HG02981 (cell line): ENCODE data around the gene RAB36.

Experiments used
- ATAC-seq: cut with Tn5 transposase; IDR thresholded peaks from one replicate; pipeline ENCODE4 v1.9.1; 2021; ENCODE audit warnings: mild to moderate bottlenecking, moderate library complexity; ENCODE audit not compliant: unreplicated experiment

The RAB36 gene

GRCh38 chr22:23144932-23145877 is at the start of gene RAB36:
Gene RAB36, plus strand, starts transcription at chr22:23145477. Its CDS starts 1,140 bp downstream, at chr22:23146617.
- ATAC-seq: peak; percentile 51

GRCh38 chr22:23095733-23096342 is 49.4 kb upstream of the RAB36 start:
- no peak for ATAC-seq

- ATAC-seq: no peak
These were observed 47.7 kb upstream of the RAB36 start for GRCh38 chr22:23097412-23098229.

GRCh38 chr22:23098230-23098705 is 47.0 kb upstream of the RAB36 start:
- ATAC-seq: no peak

- no peak for ATAC-seq
These were observed 46.4 kb upstream of the RAB36 start for GRCh38 chr22:23098718-23099530.

- no peak for ATAC-seq
These were observed 45.8 kb upstream of the RAB36 start for GRCh38 chr22:23099531-23099804.

GRCh38 chr22:23100124-23100801 is 45.0 kb upstream of the RAB36 start:
- ATAC-seq: no peak

GRCh38 chr22:23101524-23101923 is 43.8 kb upstream of the RAB36 start:
- ATAC-seq: no peak

- no peak for ATAC-seq
These were observed 43.1 kb upstream of the RAB36 start for GRCh38 chr22:23102002-23102655.

GRCh38 chr22:23102776-23103175 is 42.5 kb upstream of the RAB36 start:
- no peak for ATAC-seq

- no peak for ATAC-seq
These were observed 41.9 kb upstream of the RAB36 start for GRCh38 chr22:23103199-23103954.

GRCh38 chr22:23104187-23104971 is 40.9 kb upstream of the RAB36 start:
- no peak for ATAC-seq

- no peak for ATAC-seq
These were observed 40.0 kb upstream of the RAB36 start for GRCh38 chr22:23105304-23105703.

- ATAC-seq: no peak
These were observed 39.4 kb upstream of the RAB36 start for GRCh38 chr22:23105919-23106318.

GRCh38 chr22:23106344-23106743 is 38.9 kb upstream of the RAB36 start:
- no peak for ATAC-seq

- ATAC-seq: no peak
These were observed 38.3 kb upstream of the RAB36 start for GRCh38 chr22:23106906-23107367.

GRCh38 chr22:23107487-23108248 is 37.6 kb upstream of the RAB36 start:
- no peak for ATAC-seq
